PC-3 (cell line): ENCODE results near the gene PARN. TPM values are rescaled to one million over a fixed set of nuclear protein-coding genes. Genes with fewer than 3 reads are reported as not detected.

Experiments used
- ATAC-seq: fragments of 200-7000 bp; cut with Tn5 transposase; 2 replicates; pipeline ENCODE4 v1.9.1; 2020; ENCODE audit warnings: mild to moderate bottlenecking, moderate library complexity
- BruUV-seq: library from RNA; stranded (reverse); fragments of 400-500 nt; replicated peaks from 2 replicates; lab custom pipeline; 2021; lab: Mats Ljungman, UMichigan
- CTCF ChIA-PET: fragments of 300-600 bp; sonication (Branson Sonifier 250); formaldehyde crosslinking; loops from one replicate; lab custom pipeline; 2022; ENCODE audit warnings: antibody characterized with exemption; lab: Charles Lee
- POLR2A ChIA-PET: fragments of 300-600 bp; sonication (Branson Sonifier 250); formaldehyde crosslinking; loops from one replicate; lab custom pipeline; 2022; ENCODE audit warnings: antibody characterized with exemption; ENCODE audit not compliant: unreplicated experiment; lab: Charles Lee
- DNase-seq: peaks from one replicate; pipeline ENCODE4 v3.0.0-alpha.2; 2015
- H2AFZ ChIP-seq: fragments of 300-600 bp; sonication (generic); 2 replicates; pipeline ENCODE4 v1.6.0; 2016; ENCODE audit warnings: antibody characterized with exemption, low read length
- H3F3A ChIP-seq: fragments of 300-600 bp; sonication (generic); one replicate; pipeline ENCODE4 v1.6.0; 2017; ENCODE audit warnings: antibody characterized with exemption, low read length, control low read depth, mild to moderate bottlenecking; ENCODE audit not compliant: unreplicated experiment
- H3K27ac ChIP-seq: fragments of 300-600 bp; sonication (generic); 2 replicates; pipeline ENCODE4 v1.5.1; 2016; ENCODE audit warnings: mild to moderate bottlenecking, low read length
- H3K27me3 ChIP-seq: fragments of 300-600 bp; sonication (generic); 2 replicates; pipeline ENCODE4 v1.6.1; 2016; ENCODE audit warnings: low read length, mixed read lengths
- H3K36me3 ChIP-seq: fragments of 300-600 bp; sonication (generic); 2 replicates; pipeline ENCODE4 v1.6.1; 2016; ENCODE audit warnings: low read depth, mixed run types, low read length, mixed read lengths
- H3K4me1 ChIP-seq: fragments of 300-600 bp; sonication (generic); 2 replicates; pipeline ENCODE4 v1.5.1; 2016; ENCODE audit warnings: low read length; ENCODE audit not compliant: insufficient read depth
- H3K4me2 ChIP-seq: fragments of 300-600 bp; sonication (generic); 2 replicates; pipeline ENCODE4 v1.6.0; 2016; ENCODE audit warnings: low read length
- H3K4me3 ChIP-seq: fragments of 300-600 bp; sonication (generic); 2 replicates; pipeline ENCODE4 v1.5.1; 2016; ENCODE audit warnings: mild to moderate bottlenecking, low read length, mixed read lengths
- H3K79me2 ChIP-seq: fragments of 300-600 bp; sonication (generic); 2 replicates; pipeline ENCODE4 v1.6.1; 2017; ENCODE audit warnings: low read length, mixed read lengths
- H3K9ac ChIP-seq: fragments of 300-600 bp; sonication (generic); 2 replicates; pipeline ENCODE4 v1.6.0; 2016; ENCODE audit warnings: mild to moderate bottlenecking, low read length
- H3K9me2 ChIP-seq: fragments of 300-600 bp; sonication (generic); replicated peaks from 2 replicates; pipeline ENCODE4 v1.6.1; 2016; ENCODE audit warnings: mixed run types, low read length, mixed read lengths
- H3K9me3 ChIP-seq: fragments of 300-600 bp; sonication (generic); 2 replicates; pipeline ENCODE4 v1.6.1; 2016; ENCODE audit warnings: low read length, mixed read lengths
- H4K20me1 ChIP-seq: fragments of 300-600 bp; sonication (generic); 2 replicates; pipeline ENCODE4 v1.6.1; 2016; ENCODE audit warnings: low read length, mixed read lengths
- EZH2 ChIP-seq: fragments of 300-600 bp; sonication (generic); IDR thresholded peaks from one replicate; pipeline ENCODE4 v1.6.1; 2017; ENCODE audit warnings: antibody characterized with exemption, mild to moderate bottlenecking, low read length; ENCODE audit not compliant: unreplicated experiment
- EZH2phosphoT487 ChIP-seq: fragments of 300-600 bp; sonication (generic); IDR thresholded peaks from 2 replicates; pipeline ENCODE4 v1.6.1; 2018; ENCODE audit warnings: mild to moderate bottlenecking, antibody characterized with exemption, low read length, borderline replicate concordance
- intact Hi-C: fragments of 100-400 bp; cut with micrococcal nuclease; formaldehyde crosslinking; loops from 2 replicates; pipeline ENCODE4 v1.9.0; 2023
- total RNA-seq: library from RNA; depleted of rRNA; stranded (reverse); fragments of >200 nt; gene quantifications from 2 replicates; pipeline ENCODE4 v1.2.3, GENCODE V29; 2014
- TF ChIP-seq, protein P1 (sequence below): fragments of 300-600 bp; sonication (generic); conservative IDR thresholded peaks from 2 replicates; pipeline ENCODE4 v1.5.1; 2017; ENCODE audit warnings: antibody characterized with exemption, low read depth, mild to moderate bottlenecking, low read length

PARN gene
- total RNA-seq, 1 experiment from 2014 or later = 34.7 TPM

DNA sequence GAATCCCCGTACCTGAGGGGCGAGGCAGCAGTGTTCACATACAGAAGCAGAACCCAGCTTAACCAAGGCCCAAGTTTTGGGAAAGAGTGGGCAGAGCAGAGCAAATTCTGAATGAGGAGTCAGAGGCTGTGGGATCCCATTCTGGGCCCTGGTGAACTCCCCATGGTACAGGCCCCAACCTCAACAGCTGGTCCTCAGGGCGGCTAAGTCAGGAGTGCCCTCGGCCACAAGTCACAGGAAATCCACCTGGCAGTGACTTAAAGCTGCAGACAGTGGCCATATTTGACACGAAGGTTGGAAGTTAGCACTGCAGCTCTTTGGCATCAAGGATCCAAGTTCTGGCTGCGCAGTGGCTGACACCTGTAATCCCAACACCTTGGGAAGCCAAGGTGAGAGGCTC lies 237.1 kb downstream of the PARN start:
- ChIA-PET POLR2A (no interaction called here), CTCF (no interaction called here)

GRCh38 chr16:14389359-14389758 lies 240.7 kb downstream of the PARN start:
- intact Hi-C loops = loop anchor here (10.0 kb wide), 1 partner anchor 85 kb away; no protein-coding TSS in a partner anchor
- Histone ChIP-seq H2AFZ (no peak overlapping the region), H4K20me1 (no peaks in the 10 kb centered on the region), H3K9me2 (no peaks in the 10 kb centered on the region), H3K9ac (no peak overlapping the region), H3K36me3 (no peaks in the 10 kb centered on the region), H3F3A (no peaks in the 10 kb centered on the region), H3K4me3 (no peak overlapping the region), H3K4me1 (peaks cover 7% of the 10 kb centered on the region; the same call in 1 of the 2 replicates), H3K79me2 (no peaks in the 10 kb centered on the region), H3K9me3 (no peaks in the 10 kb centered on the region), H3K27ac (no peak overlapping the region), H3K27me3 (no peaks in the 10 kb centered on the region), H3K4me2 (no peak overlapping the region)
- no peak for DNase-seq
- ChIA-PET CTCF (no interaction called here), POLR2A (no interaction called here)
- ATAC-seq = no peak
- BruUV-seq = no TSS peak
- TF ChIP-seq, protein P1, sequence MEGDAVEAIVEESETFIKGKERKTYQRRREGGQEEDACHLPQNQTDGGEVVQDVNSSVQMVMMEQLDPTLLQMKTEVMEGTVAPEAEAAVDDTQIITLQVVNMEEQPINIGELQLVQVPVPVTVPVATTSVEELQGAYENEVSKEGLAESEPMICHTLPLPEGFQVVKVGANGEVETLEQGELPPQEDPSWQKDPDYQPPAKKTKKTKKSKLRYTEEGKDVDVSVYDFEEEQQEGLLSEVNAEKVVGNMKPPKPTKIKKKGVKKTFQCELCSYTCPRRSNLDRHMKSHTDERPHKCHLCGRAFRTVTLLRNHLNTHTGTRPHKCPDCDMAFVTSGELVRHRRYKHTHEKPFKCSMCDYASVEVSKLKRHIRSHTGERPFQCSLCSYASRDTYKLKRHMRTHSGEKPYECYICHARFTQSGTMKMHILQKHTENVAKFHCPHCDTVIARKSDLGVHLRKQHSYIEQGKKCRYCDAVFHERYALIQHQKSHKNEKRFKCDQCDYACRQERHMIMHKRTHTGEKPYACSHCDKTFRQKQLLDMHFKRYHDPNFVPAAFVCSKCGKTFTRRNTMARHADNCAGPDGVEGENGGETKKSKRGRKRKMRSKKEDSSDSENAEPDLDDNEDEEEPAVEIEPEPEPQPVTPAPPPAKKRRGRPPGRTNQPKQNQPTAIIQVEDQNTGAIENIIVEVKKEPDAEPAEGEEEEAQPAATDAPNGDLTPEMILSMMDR = no peak
- TF ChIP-seq EZH2 = no peak
- TF ChIP-seq EZH2phosphoT487 = no peak

More for the DNA sequence above, 237.1 kb downstream of the PARN start:
- no TSS peak for BruUV-seq
- no peaks in the 10 kb centered on the region for H3K79me2 ChIP-seq
- DNase-seq (no peak), ATAC-seq (no peak)
- no peak overlapping the region for H2AFZ ChIP-seq
- no peak overlapping the region for H3K4me2 ChIP-seq
- TF ChIP-seq, protein P1 = no peak
- TF ChIP-seq EZH2 (no peak), EZH2phosphoT487 (no peak)
- no peaks in the 10 kb centered on the region for H3K36me3 ChIP-seq
- H3K4me1 ChIP-seq = peaks cover 7% of the 10 kb centered on the region; the same call in 1 of the 2 replicates
- no peaks in the 10 kb centered on the region for H3K9me3 ChIP-seq
- no peaks in the 10 kb centered on the region for H3K27me3 ChIP-seq
- H3F3A ChIP-seq = no peaks in the 10 kb centered on the region
- intact Hi-C loops = no loop called here
- H3K4me3 ChIP-seq = no peak overlapping the region
- no peak overlapping the region for H3K27ac ChIP-seq
- no peak overlapping the region for H3K9ac ChIP-seq
- no peaks in the 10 kb centered on the region for H4K20me1 ChIP-seq
- no peaks in the 10 kb centered on the region for H3K9me2 ChIP-seq

DNA sequence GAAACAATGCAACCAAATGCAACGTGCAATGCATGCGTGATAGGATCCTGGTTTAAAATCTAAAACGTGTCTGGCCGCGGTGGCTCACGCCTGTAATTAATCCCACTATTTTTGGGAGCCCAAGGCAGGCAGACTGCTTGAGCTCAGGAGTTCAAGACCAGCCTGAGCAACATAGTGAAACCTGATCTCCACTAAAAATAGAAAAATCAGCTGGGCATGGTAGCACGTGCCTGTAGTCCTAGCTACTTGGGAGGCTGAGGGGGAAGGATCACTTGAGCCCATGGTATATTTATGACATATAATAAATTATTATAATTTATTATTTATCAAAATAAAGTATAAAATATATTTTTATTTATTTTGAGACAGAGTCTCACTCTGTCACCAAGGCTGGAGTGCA lies 241.8 kb downstream of the PARN start:
- no peak for DNase-seq
- no peaks in the 10 kb centered on the region for H3K79me2 ChIP-seq
- no peaks in the 10 kb centered on the region for H4K20me1 ChIP-seq
- H3K9ac ChIP-seq = no peak overlapping the region
- no peak overlapping the region for H2AFZ ChIP-seq
- intact Hi-C loops = loop anchor here (10.0 kb wide), 1 partner anchor 83 kb away; no protein-coding TSS in a partner anchor
- no peak for TF ChIP-seq EZH2phosphoT487
- no peaks in the 10 kb centered on the region for H3K9me3 ChIP-seq
- no peak overlapping the region for H3K4me2 ChIP-seq
- no peak overlapping the region for H3K27ac ChIP-seq
- no peak for ATAC-seq
- H3K9me2 ChIP-seq = no peaks in the 10 kb centered on the region
- H3K4me3 ChIP-seq = no peak overlapping the region
- H3F3A ChIP-seq = no peaks in the 10 kb centered on the region
- H3K4me1 ChIP-seq = peaks cover 7% of the 10 kb centered on the region; the same call in 1 of the 2 replicates
- POLR2A ChIA-PET = no interaction called here
- BruUV-seq = no TSS peak
- CTCF ChIA-PET = no interaction called here
- H3K36me3 ChIP-seq = no peaks in the 10 kb centered on the region
- no peaks in the 10 kb centered on the region for H3K27me3 ChIP-seq
